OCI-LY3 (cell line): Measurements from ENCODE around the gene KLB.
A peak's percentile ranks its signal among the peaks of the same experiment; 100 is the strongest.

Experiments used
- H2AFZ ChIP-seq: fragments of 200-600, 300-600 bp; shearing (Covaris generic); 2 replicates; pipeline ENCODE4 v1.6.0; 2014; ENCODE audit warnings: antibody characterized with exemption, low read depth, low read length
- H3K27ac ChIP-seq: fragments of 200-600, 300-600 bp; sonication (generic); 2 replicates; pipeline ENCODE4 v1.5.1; 2014; ENCODE audit warnings: mild to moderate bottlenecking, low read length, moderate library complexity, mixed read lengths
- H3K27me3 ChIP-seq: fragments of 200-600, 300-600 bp; sonication (generic); 2 replicates; pipeline ENCODE4 v1.6.1; 2014; ENCODE audit warnings: low read depth, low read length, mixed read lengths
- H3K36me3 ChIP-seq: fragments of 200-600, 300-600 bp; sonication (generic); replicated peaks from 2 replicates; pipeline ENCODE3; 2014; ENCODE audit warnings: low read depth, low read length, mixed read lengths
- H3K4me1 ChIP-seq: fragments of 300-600, 200-600 bp; sonication (generic); 2 replicates; pipeline ENCODE4 v1.6.1; 2014; ENCODE audit warnings: low read length, mixed read lengths
- H3K4me2 ChIP-seq: fragments of 200-600, 300-600 bp; sonication (generic); 2 replicates; pipeline ENCODE4 v1.6.1; 2014; ENCODE audit warnings: low read length, mixed read lengths
- H3K4me3 ChIP-seq: fragments of 300-600, 200-600 bp; sonication (generic); 2 replicates; pipeline ENCODE4 v1.5.1; 2014; ENCODE audit warnings: antibody characterized with exemption, mild to moderate bottlenecking, low read length, moderate library complexity
- H3K79me2 ChIP-seq: fragments of 300-600, 200-600 bp; shearing (Covaris generic); 2 replicates; pipeline ENCODE4 v1.6.1; 2014; ENCODE audit warnings: mild to moderate bottlenecking, low read length, mixed read lengths
- H3K9ac ChIP-seq: fragments of 300-600, 200-600 bp; shearing (Covaris generic); 2 replicates; pipeline ENCODE4 v1.6.0; 2014; ENCODE audit warnings: mild to moderate bottlenecking, low read length, moderate library complexity
- H3K9me3 ChIP-seq: fragments of 200-600, 300-600 bp; shearing (Covaris generic); 2 replicates; pipeline ENCODE4 v1.6.1; 2014; ENCODE audit warnings: low read length, mixed read lengths; ENCODE audit not compliant: insufficient read depth
- H4K20me1 ChIP-seq: fragments of 200-600, 300-600 bp; sonication (generic); 2 replicates; pipeline ENCODE4 v1.6.1; 2016; ENCODE audit warnings: low read length, mixed read lengths; ENCODE audit not compliant: insufficient read depth
- CTCF ChIP-seq: fragments of 200-600, 300-600 bp; sonication (generic); IDR thresholded peaks from 2 replicates; pipeline ENCODE4 v1.5.1; 2014; ENCODE audit warnings: antibody characterized with exemption, low read length, low read depth
- EZH2phosphoT487 ChIP-seq: fragments of 200-600 bp; shearing (Covaris generic); IDR thresholded peaks from 2 replicates; pipeline ENCODE4 v1.6.1; 2018; ENCODE audit warnings: antibody characterized with exemption, mixed run types, low read depth

The KLB gene

GRCh38 chr4:39469429-39470077 lies 62.8 kb downstream of the KLB start:
- H2AFZ ChIP-seq, result no peak overlapping the region
- H3K27ac ChIP-seq, result peak overlapping the region; percentile 84

GRCh38 chr4:39470402-39470801 lies 63.7 kb downstream of the KLB start:
- H3K4me1 ChIP-seq, result peaks cover 13% of the 10 kb centered on the region

More at GRCh38 chr4:39469429-39470077, 62.8 kb downstream of the KLB start:
- no peaks in the 10 kb centered on the region for H3K9me3 ChIP-seq
- TF ChIP-seq CTCF (peak; percentile 93), EZH2phosphoT487 (no peak)
- H4K20me1 ChIP-seq, result no peaks in the 10 kb centered on the region
- no peaks in the 10 kb centered on the region for H3K79me2 ChIP-seq
- H3K9ac ChIP-seq, result peak overlapping the region; percentile 52
- H3K36me3 ChIP-seq, result peaks cover 33% of the 10 kb centered on the region
- H3K4me3 ChIP-seq, result peak overlapping the region; percentile 50
- H3K4me1 ChIP-seq, result peaks cover 21% of the 10 kb centered on the region
- H3K4me2 ChIP-seq, result peak overlapping the region; percentile 73
- H3K27me3 ChIP-seq, result no peaks in the 10 kb centered on the region

GRCh38 chr4:39472396-39472795 lies 65.7 kb downstream of the KLB start:
- no peaks in the 10 kb centered on the region for H3K9me3 ChIP-seq
- H3K4me1 ChIP-seq, result peaks cover 12% of the 10 kb centered on the region
- no peaks in the 10 kb centered on the region for H3K27me3 ChIP-seq
- no peaks in the 10 kb centered on the region for H4K20me1 ChIP-seq
- no peak overlapping the region for H3K27ac ChIP-seq
- no peak overlapping the region for H2AFZ ChIP-seq
- no peak overlapping the region for H3K9ac ChIP-seq
- peaks cover 31% of the 10 kb centered on the region for H3K36me3 ChIP-seq
- H3K79me2 ChIP-seq, result no peaks in the 10 kb centered on the region
- no peak overlapping the region for H3K4me2 ChIP-seq
- TF ChIP-seq CTCF, result no peak
- H3K4me3 ChIP-seq, result no peak overlapping the region

More at GRCh38 chr4:39470402-39470801, 63.7 kb downstream of the KLB start:
- Histone ChIP-seq H3K27ac (peak overlapping the region; percentile 84; the same call in 1 of the 2 replicates), H2AFZ (no peak overlapping the region), H4K20me1 (no peaks in the 10 kb centered on the region), H3K4me2 (peak overlapping the region; percentile 73; the same call in 1 of the 2 replicates), H3K79me2 (no peaks in the 10 kb centered on the region), H3K9me3 (no peaks in the 10 kb centered on the region), H3K4me3 (no peak overlapping the region), H3K36me3 (peaks cover 28% of the 10 kb centered on the region), H3K27me3 (no peaks in the 10 kb centered on the region), H3K9ac (no peak overlapping the region)
- no peak for TF ChIP-seq EZH2phosphoT487
- no peak for TF ChIP-seq CTCF

- no peaks in the 10 kb centered on the region for H3K27me3 ChIP-seq
- no peak overlapping the region for H3K4me2 ChIP-seq
- no peaks in the 10 kb centered on the region for H3K79me2 ChIP-seq
- TF ChIP-seq EZH2phosphoT487 (no peak), CTCF (no peak)
- no peak overlapping the region for H3K4me3 ChIP-seq
- peaks cover 21% of the 10 kb centered on the region for H3K36me3 ChIP-seq
- H3K9me3 ChIP-seq, result no peaks in the 10 kb centered on the region
- no peaks in the 10 kb centered on the region for H4K20me1 ChIP-seq
- H3K9ac ChIP-seq, result no peak overlapping the region
- no peak overlapping the region for H2AFZ ChIP-seq
- no peaks in the 10 kb centered on the region for H3K4me1 ChIP-seq
- no peak overlapping the region for H3K27ac ChIP-seq
Observed at GRCh38 chr4:39476187-39476895, 69.6 kb downstream of the KLB start.
